Naive thymus-derived CD4-positive, alpha-beta T cell (primary cell): ENCODE measurements around the gene PSD2. TPM values are rescaled to one million over a fixed set of nuclear protein-coding genes. Genes with fewer than 3 reads are reported as not detected.

Experiments used
- ATAC-seq: fragments of 150-1000 bp; cut with Tn5 transposase; 2 replicates; pipeline ENCODE4 v1.10.0; 2021; ENCODE audit warnings: mild to moderate bottlenecking, moderate library complexity
- CTCF ChIA-PET: fragments of 350-600 bp; sonication (Branson Sonifier 250); formaldehyde crosslinking; loops from one replicate; lab custom pipeline; 2021; ENCODE audit warnings: antibody characterized with exemption; lab: Charles Lee
- POLR2A ChIA-PET: fragments of 350-600 bp; sonication (Branson Sonifier 250); formaldehyde crosslinking; loops from one replicate; lab custom pipeline; 2021; ENCODE audit warnings: antibody characterized with exemption, inconsistent platforms; lab: Charles Lee
- DNase-seq, 9 donors: peaks; one replicate each; pipeline versions ENCODE4 v3.0.0 to v3.0.0-alpha.2; 2020 to 2022; ENCODE audit warnings: mixed read lengths in 1 of 9
- H3K27ac ChIP-seq: one replicate; pipeline ENCODE4 v1.7.0; 2013; ENCODE audit warnings: mild to moderate bottlenecking, low read depth, low read length, moderate library complexity
- H3K27me3 ChIP-seq, 2 donors: one replicate each; pipeline ENCODE4 v1.7.0; 2013; ENCODE audit warnings: low read length in 2 of 2, mild to moderate bottlenecking in 2 of 2, moderate library complexity in 2 of 2; ENCODE audit not compliant: control insufficient read depth in 2 of 2, insufficient read depth in 2 of 2
- H3K36me3 ChIP-seq, 3 experiments: 1 replicate in 2 of 3; 2 replicates in 1 of 3; pipeline ENCODE4 v1.7.0; 2013; ENCODE audit warnings: low read length in 3 of 3, mild to moderate bottlenecking in 3 of 3, moderate library complexity in 1 of 3; ENCODE audit not compliant: insufficient read depth in 3 of 3, control insufficient read depth in 2 of 3
- H3K4me1 ChIP-seq, 2 donors: one replicate each; pipeline ENCODE4 v1.7.0; 2013; ENCODE audit warnings: low read length in 2 of 2, mild to moderate bottlenecking in 2 of 2, moderate library complexity in 1 of 2; ENCODE audit not compliant: control insufficient read depth in 2 of 2, insufficient read depth in 2 of 2
- H3K4me3 ChIP-seq: 2 replicates; pipeline ENCODE4 v1.7.0; 2013; ENCODE audit warnings: mild to moderate bottlenecking, low read length
- H3K9me3 ChIP-seq, 3 experiments: 1 replicate in 2 of 3; 2 replicates in 1 of 3; pipeline ENCODE4 v1.7.0; 2013; ENCODE audit warnings: low read length in 3 of 3; ENCODE audit not compliant: control insufficient read depth in 2 of 3
- H3K27ac Mint-ChIP-seq, 9 donors: one replicate each; pipeline ENCODE4 v1.8.0; 2020 to 2022; ENCODE audit warnings: mixed read lengths in 9 of 9, mild to moderate bottlenecking in 8 of 9, moderate library complexity in 5 of 9, inconsistent platforms in 2 of 9
- H3K27me3 Mint-ChIP-seq, 5 donors: one replicate each; pipeline ENCODE4 v1.8.0; 2021 to 2022; ENCODE audit warnings: mixed read lengths in 5 of 5, mild to moderate bottlenecking in 1 of 5
- H3K36me3 Mint-ChIP-seq, 5 donors: one replicate each; pipeline ENCODE4 v1.8.0; 2020 to 2022; ENCODE audit warnings: mixed read lengths in 5 of 5, mild to moderate bottlenecking in 3 of 5, inconsistent platforms in 1 of 5
- H3K4me1 Mint-ChIP-seq, 7 donors: one replicate each; pipeline ENCODE4 v1.8.0; 2020 to 2022; ENCODE audit warnings: mixed read lengths in 7 of 7, mild to moderate bottlenecking in 3 of 7, inconsistent platforms in 1 of 7
- H3K4me3 Mint-ChIP-seq, 10 donors: one replicate each; pipeline ENCODE4 v1.8.0; 2020 to 2022; ENCODE audit warnings: mild to moderate bottlenecking in 10 of 10, mixed read lengths in 10 of 10, moderate library complexity in 6 of 10, inconsistent platforms in 2 of 10
- H3K9me3 Mint-ChIP-seq, 11 donors: one replicate each; pipeline ENCODE4 v1.8.0; 2020 to 2022; ENCODE audit warnings: mixed read lengths in 11 of 11, mild to moderate bottlenecking in 4 of 11, inconsistent platforms in 1 of 11, moderate library complexity in 1 of 11
- intact Hi-C, 2 donors: fragments of 100-400 bp; cut with micrococcal nuclease; formaldehyde crosslinking; loops; one replicate each; pipeline ENCODE4 v1.15.1; 2023
- polyA plus RNA-seq, 2 donors: library from polyadenylated mRNA; unstranded; fragments of 300-500 nt; fragmentation: Illumina TruSeq; gene quantifications; one replicate each; pipeline ENCODE4 v1.2.3, GENCODE V29; 2021
- total RNA-seq, 6 experiments: library from RNA in 5 of 6; stranded (reverse) in 5 of 6; gene quantifications; 1 replicate in 5 of 6; 2 replicates in 1 of 6; pipeline ENCODE4 v1.2.3 and lab custom pipeline; 2021 to 2026

The PSD2 gene
- total and polyA plus RNA-seq, 7 experiments from 2014 or later, result 0.05 to 0.42 TPM; not detected in 5

- no peak overlapping the region for H3K27ac ChIP-seq
- ChIA-PET POLR2A (no interaction called here), CTCF (interaction anchor here (0.5 kb wide), 1 partner anchor 906 kb away, joined by 3 read pairs; no protein-coding TSS in a partner anchor)
- peaks cover 0 to 11% (median 0%) of the 10 kb centered on the region in 5 donors for H3K36me3 Mint-ChIP-seq
- H3K27me3 Mint-ChIP-seq, result peaks cover 3 to 18% (median 6%) of the 10 kb centered on the region in 5 donors
- H3K4me1 ChIP-seq, result no peaks in the 10 kb centered on the region
- H3K27ac Mint-ChIP-seq, result no peak overlapping the region
- no peaks in the 10 kb centered on the region for H3K36me3 ChIP-seq
- no peak overlapping the region for H3K4me3 ChIP-seq
- H3K9me3 Mint-ChIP-seq, result peaks cover 0 to 14% (median 4%) of the 10 kb centered on the region in 11 donors
- no peaks in the 10 kb centered on the region for H3K4me1 Mint-ChIP-seq
- ATAC-seq (no peak), DNase-seq (no peak)
- no peaks in the 10 kb centered on the region for H3K27me3 ChIP-seq
- H3K9me3 ChIP-seq, result no peaks in the 10 kb centered on the region
- intact Hi-C loops, result no loop called here
- no peak overlapping the region for H3K4me3 Mint-ChIP-seq
These were observed 18.6 kb downstream of the PSD2 start for GRCh38 chr5:139814191-139814601.

- peaks cover 3 to 22% (median 10%) of the 10 kb centered on the region in 5 donors for H3K27me3 Mint-ChIP-seq
- H3K4me1 ChIP-seq, result no peaks in the 10 kb centered on the region
- no peak overlapping the region for H3K4me3 Mint-ChIP-seq
- intact Hi-C loops, result no loop called here
- ChIA-PET POLR2A (no interaction called here), CTCF (interaction anchor here (0.5 kb wide), 1 partner anchor 905 kb away, joined by 3 read pairs; no protein-coding TSS in a partner anchor)
- H3K27ac Mint-ChIP-seq, result no peak overlapping the region
- no peaks in the 10 kb centered on the region for H3K9me3 ChIP-seq
- ATAC-seq, result no peak
- H3K4me1 Mint-ChIP-seq, result no peaks in the 10 kb centered on the region
- no peak for DNase-seq
- no peaks in the 10 kb centered on the region for H3K36me3 ChIP-seq
- peaks cover 0 to 14% (median 4%) of the 10 kb centered on the region in 5 donors for H3K36me3 Mint-ChIP-seq
- no peak overlapping the region for H3K27ac ChIP-seq
- H3K27me3 ChIP-seq, result no peaks in the 10 kb centered on the region
- H3K4me3 ChIP-seq, result no peak overlapping the region
- peaks cover 3 to 20% (median 6%) of the 10 kb centered on the region in 11 donors for H3K9me3 Mint-ChIP-seq
These were observed 19.2 kb downstream of the PSD2 start for GRCh38 chr5:139814704-139815280.

- no peaks in the 10 kb centered on the region for H3K36me3 ChIP-seq
- intact Hi-C loops, result no loop called here
- Mint-ChIP-seq H3K27me3 (peaks cover 3 to 28% (median 15%) of the 10 kb centered on the region in 5 donors), H3K4me3 (no peak overlapping the region), H3K36me3 (peaks cover 0 to 14% (median 4%) of the 10 kb centered on the region in 5 donors), H3K9me3 (peaks cover 2 to 20% (median 6%) of the 10 kb centered on the region in 11 donors), H3K27ac (no peak overlapping the region), H3K4me1 (no peaks in the 10 kb centered on the region)
- H3K27me3 ChIP-seq, result no peaks in the 10 kb centered on the region
- no peaks in the 10 kb centered on the region for H3K4me1 ChIP-seq
- no peak for ATAC-seq
- H3K9me3 ChIP-seq, result no peaks in the 10 kb centered on the region
- H3K27ac ChIP-seq, result no peak overlapping the region
- ChIA-PET CTCF (interaction anchor here (0.9 kb wide), 1 partner anchor 44 kb away, joined by 5 read pairs; no protein-coding TSS in a partner anchor), POLR2A (no interaction called here)
- H3K4me3 ChIP-seq, result no peak overlapping the region
- no peak for DNase-seq
These were observed 21.0 kb downstream of the PSD2 start for GRCh38 chr5:139816566-139816965.

GRCh38 chr5:139817362-139817761 is 21.8 kb downstream of the PSD2 start:
- ChIA-PET CTCF (interaction anchor here (0.9 kb wide), 1 partner anchor 43 kb away, joined by 5 read pairs; no protein-coding TSS in a partner anchor), POLR2A (no interaction called here)
- peaks cover 3 to 20% (median 11%) of the 10 kb centered on the region in 5 donors for H3K27me3 Mint-ChIP-seq
- Histone ChIP-seq H3K36me3 (no peaks in the 10 kb centered on the region), H3K27ac (no peak overlapping the region), H3K4me3 (no peak overlapping the region), H3K27me3 (no peaks in the 10 kb centered on the region), H3K4me1 (no peaks in the 10 kb centered on the region), H3K9me3 (no peaks in the 10 kb centered on the region)
- H3K36me3 Mint-ChIP-seq, result peaks cover 0 to 14% (median 4%) of the 10 kb centered on the region in 5 donors
- no peaks in the 10 kb centered on the region for H3K4me1 Mint-ChIP-seq
- intact Hi-C loops, result no loop called here
- ATAC-seq (no peak), DNase-seq (no peak)
- no peak overlapping the region for H3K27ac Mint-ChIP-seq
- H3K9me3 Mint-ChIP-seq, result peaks cover 2 to 20% (median 6%) of the 10 kb centered on the region in 11 donors
- H3K4me3 Mint-ChIP-seq, result no peak overlapping the region

GRCh38 chr5:139817970-139818369 is 22.4 kb downstream of the PSD2 start:
- POLR2A ChIA-PET, result no interaction called here
- intact Hi-C loops, result no loop called here
- ATAC-seq (no peak), DNase-seq (no peak)
- Histone ChIP-seq H3K27me3 (no peaks in the 10 kb centered on the region), H3K4me3 (no peak overlapping the region), H3K9me3 (no peaks in the 10 kb centered on the region), H3K27ac (no peak overlapping the region), H3K36me3 (no peaks in the 10 kb centered on the region), H3K4me1 (no peaks in the 10 kb centered on the region)
- Mint-ChIP-seq H3K27ac (no peak overlapping the region), H3K9me3 (peaks cover 2 to 20% (median 6%) of the 10 kb centered on the region in 11 donors), H3K27me3 (peaks cover 3 to 19% (median 11%) of the 10 kb centered on the region in 5 donors), H3K36me3 (peaks cover 0 to 14% (median 4%) of the 10 kb centered on the region in 5 donors), H3K4me1 (no peaks in the 10 kb centered on the region), H3K4me3 (no peak overlapping the region)
- CTCF ChIA-PET, result no interaction called here

- intact Hi-C loops, result no loop called here
- Histone ChIP-seq H3K27ac (no peak overlapping the region), H3K4me3 (no peak overlapping the region), H3K36me3 (no peaks in the 10 kb centered on the region), H3K27me3 (no peaks in the 10 kb centered on the region), H3K9me3 (no peaks in the 10 kb centered on the region), H3K4me1 (no peaks in the 10 kb centered on the region)
- Mint-ChIP-seq H3K4me3 (no peak overlapping the region), H3K36me3 (peaks cover 0 to 14% (median 4%) of the 10 kb centered on the region in 5 donors), H3K9me3 (peaks cover 2 to 20% (median 7%) of the 10 kb centered on the region in 11 donors), H3K4me1 (peaks cover 0 to 1% (median 0%) of the 10 kb centered on the region in 7 donors), H3K27ac (peak overlapping the region in 1 of 9 donors; percentile 0), H3K27me3 (peaks cover 3 to 19% (median 11%) of the 10 kb centered on the region in 5 donors)
- DNase-seq (no peak), ATAC-seq (no peak)
- ChIA-PET CTCF (no interaction called here), POLR2A (no interaction called here)
These were observed 24.5 kb downstream of the PSD2 start for GRCh38 chr5:139820130-139820529.
